GM12891 (cell line): ENCODE data around the gene CRYM.

ENCODE experiments used
- PAX5 ChIP-seq: IDR thresholded peaks from 2 replicates; pipeline ENCODE4 v1.6.1; 2011; ENCODE audit warnings: low read length, moderate library complexity, mild to moderate bottlenecking; ENCODE audit not compliant: insufficient read depth, severe bottlenecking
- POLR2A ChIP-seq: IDR thresholded peaks from 2 replicates; pipeline ENCODE4 v1.6.1; 2011; ENCODE audit warnings: low read depth, low read length, control low read depth
- POLR2AphosphoS5 ChIP-seq: IDR thresholded peaks from 2 replicates; pipeline ENCODE4 v1.6.1; 2011; ENCODE audit warnings: low read depth, low read length, control low read depth
- SPI1 ChIP-seq: IDR thresholded peaks from 2 replicates; pipeline ENCODE4 v1.6.1; 2011; ENCODE audit warnings: low read depth, low read length, control low read depth
- TAF1 ChIP-seq: IDR thresholded peaks from 2 replicates; pipeline ENCODE4 v1.6.1; 2011; ENCODE audit warnings: low read depth, low read length, control low read depth

GRCh38 chr16:21276090-21276489 is 2.0 kb downstream of the CRYM start:
- TF ChIP-seq TAF1: no peak
- TF ChIP-seq POLR2AphosphoS5: no peak
- no peak for TF ChIP-seq POLR2A
- TF ChIP-seq SPI1: peak; percentile 90
- no peak for TF ChIP-seq PAX5
